HG03432 (cell line): ENCODE measurements around the gene HEPACAM.

Experiments used
- ATAC-seq: cut with Tn5 transposase; IDR thresholded peaks from one replicate; pipeline ENCODE4 v1.9.1; 2021; ENCODE audit warnings: mild to moderate bottlenecking, moderate library complexity; ENCODE audit not compliant: unreplicated experiment

HEPACAM gene

GRCh38 chr11:124870430-124870829 lies 65.4 kb downstream of the HEPACAM start:
- ATAC-seq: no peak

GRCh38 chr11:124869856-124870387 lies 65.9 kb downstream of the HEPACAM start:
- no peak for ATAC-seq

- ATAC-seq: no peak
Measured at GRCh38 chr11:124869331-124869730, 66.5 kb downstream of the HEPACAM start.
